RWPE2 (cell line): Measurements from ENCODE around the gene MIDN.

Experiments
- ATAC-seq: fragments of 200-7000 bp; cut with Tn5 transposase; 3 replicates; pipeline ENCODE4 v1.9.1; 2021; ENCODE audit warnings: low read depth
- DNase-seq: peaks from one replicate; pipeline ENCODE4 v3.0.0-alpha.2; 2020; ENCODE audit warnings: low spot score
- H3K27ac ChIP-seq: fragments of 450-650 bp; 2 replicates; pipeline ENCODE4 v1.5.1; 2017; ENCODE audit warnings: mild to moderate bottlenecking; ENCODE audit not compliant: poor library complexity, severe bottlenecking
- H3K27me3 ChIP-seq: fragments of 250-450 bp; sonication (Bioruptor Pico); 2 replicates; pipeline ENCODE4 v1.5.1; 2021; ENCODE audit warnings: mild to moderate bottlenecking, moderate library complexity; ENCODE audit not compliant: insufficient read depth, poor library complexity, severe bottlenecking
- H3K36me3 ChIP-seq: fragments of 250-450 bp; sonication (Bioruptor Pico); 2 replicates; pipeline ENCODE4 v1.5.1; 2020; ENCODE audit warnings: low read depth, mild to moderate bottlenecking, moderate library complexity
- H3K4me1 ChIP-seq: fragments of 250-450 bp; sonication (Bioruptor Pico); 2 replicates; pipeline ENCODE4 v1.5.1; 2021; ENCODE audit warnings: mild to moderate bottlenecking, moderate library complexity; ENCODE audit not compliant: insufficient read depth, poor library complexity, severe bottlenecking
- H3K4me3 ChIP-seq: fragments of 250-450 bp; sonication (Bioruptor Pico); 2 replicates; pipeline ENCODE4 v1.5.1; 2021; ENCODE audit warnings: mild to moderate bottlenecking, moderate library complexity; ENCODE audit not compliant: severe bottlenecking
- H3K9me3 ChIP-seq: fragments of 250-450 bp; sonication (Bioruptor Pico); 2 replicates; pipeline ENCODE4 v1.5.1; 2021; ENCODE audit warnings: mild to moderate bottlenecking, moderate library complexity; ENCODE audit not compliant: severe bottlenecking
- TF ChIP-seq, protein P1 (sequence below): fragments of 450-650 bp; IDR thresholded peaks from one replicate; pipeline ENCODE4 v1.5.1; 2017; ENCODE audit warnings: mild to moderate bottlenecking, moderate library complexity; ENCODE audit not compliant: poor library complexity, severe bottlenecking

Gene MIDN

DNA sequence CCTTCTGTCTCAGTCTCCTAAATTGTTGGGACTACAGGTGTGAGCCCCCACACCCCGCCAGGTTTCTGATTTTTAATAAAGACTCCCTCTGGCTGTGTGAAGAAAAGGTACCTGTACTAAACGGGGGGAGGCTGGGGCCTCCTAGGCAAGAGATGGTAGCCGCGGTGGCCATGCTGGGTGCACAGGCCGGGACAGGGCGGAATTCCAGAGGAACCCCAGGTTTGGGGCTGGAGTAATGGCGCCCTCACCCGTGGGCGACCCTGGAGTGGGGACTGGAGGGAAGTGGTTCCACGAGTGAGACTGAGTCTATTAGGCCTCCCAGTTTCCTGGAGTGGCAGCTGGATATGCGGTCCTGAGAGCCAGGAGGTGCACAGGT, 9.0 kb upstream of the MIDN start:
- no peaks in the 10 kb centered on the region for H3K9me3 ChIP-seq
- no peak for ATAC-seq
- H3K36me3 ChIP-seq: peaks cover 13% of the 10 kb centered on the region
- peaks cover 15% of the 10 kb centered on the region for H3K4me1 ChIP-seq
- no peaks in the 10 kb centered on the region for H3K27me3 ChIP-seq
- TF ChIP-seq, protein P1, sequence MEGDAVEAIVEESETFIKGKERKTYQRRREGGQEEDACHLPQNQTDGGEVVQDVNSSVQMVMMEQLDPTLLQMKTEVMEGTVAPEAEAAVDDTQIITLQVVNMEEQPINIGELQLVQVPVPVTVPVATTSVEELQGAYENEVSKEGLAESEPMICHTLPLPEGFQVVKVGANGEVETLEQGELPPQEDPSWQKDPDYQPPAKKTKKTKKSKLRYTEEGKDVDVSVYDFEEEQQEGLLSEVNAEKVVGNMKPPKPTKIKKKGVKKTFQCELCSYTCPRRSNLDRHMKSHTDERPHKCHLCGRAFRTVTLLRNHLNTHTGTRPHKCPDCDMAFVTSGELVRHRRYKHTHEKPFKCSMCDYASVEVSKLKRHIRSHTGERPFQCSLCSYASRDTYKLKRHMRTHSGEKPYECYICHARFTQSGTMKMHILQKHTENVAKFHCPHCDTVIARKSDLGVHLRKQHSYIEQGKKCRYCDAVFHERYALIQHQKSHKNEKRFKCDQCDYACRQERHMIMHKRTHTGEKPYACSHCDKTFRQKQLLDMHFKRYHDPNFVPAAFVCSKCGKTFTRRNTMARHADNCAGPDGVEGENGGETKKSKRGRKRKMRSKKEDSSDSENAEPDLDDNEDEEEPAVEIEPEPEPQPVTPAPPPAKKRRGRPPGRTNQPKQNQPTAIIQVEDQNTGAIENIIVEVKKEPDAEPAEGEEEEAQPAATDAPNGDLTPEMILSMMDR: no peak
- H3K4me3 ChIP-seq: no peak overlapping the region
- DNase-seq: no peak
- peak overlapping the region; percentile 97 for H3K27ac ChIP-seq

DNA sequence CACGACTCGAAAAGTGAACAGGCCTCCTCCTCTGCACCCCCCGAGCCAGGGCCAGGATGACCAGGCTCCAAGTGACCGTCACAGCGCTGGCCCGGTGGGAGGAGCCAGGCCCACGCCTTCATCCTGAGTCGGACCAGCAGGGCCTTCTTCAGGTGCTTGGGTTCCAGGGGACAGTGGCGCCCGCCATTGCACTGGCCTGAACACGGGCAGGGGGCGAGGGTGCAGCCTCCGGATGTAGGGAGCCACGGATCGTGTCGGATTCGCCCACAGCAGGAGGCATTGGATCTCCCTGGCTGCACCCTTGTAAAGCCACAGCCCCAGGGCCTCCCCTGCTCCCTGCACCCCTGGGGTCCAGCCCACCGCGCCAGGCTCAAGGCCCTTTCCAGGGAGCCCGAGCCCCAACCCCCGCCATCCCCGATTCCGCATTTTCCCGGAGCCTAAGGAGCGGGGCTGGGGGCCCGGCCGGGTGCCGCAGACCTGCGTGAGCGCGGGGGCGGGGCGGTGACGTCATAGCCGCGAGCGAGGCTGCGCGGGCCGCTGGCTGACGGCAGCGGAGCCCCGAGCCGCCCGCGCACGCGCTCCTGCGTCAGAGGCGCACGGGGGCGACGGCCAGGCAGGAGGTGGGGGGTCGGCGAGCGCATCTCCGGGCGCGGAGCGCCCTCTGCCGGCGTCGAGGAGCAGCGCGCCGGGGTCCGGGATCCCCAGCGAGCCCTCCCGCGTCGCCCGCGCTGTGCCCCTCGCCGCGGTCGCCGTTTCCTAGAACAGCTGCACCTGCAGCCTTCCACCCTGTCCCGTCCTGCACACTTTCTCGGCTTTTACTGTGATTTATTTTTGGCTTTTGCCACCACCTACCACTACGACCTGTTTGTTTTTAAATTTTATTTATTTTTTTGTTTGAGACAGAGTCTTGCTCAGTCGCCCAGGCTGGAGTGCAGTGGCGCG, 8.3 kb upstream of the MIDN start:
- peak; percentile 7; the same call in 2 of the 3 replicates for ATAC-seq
- Histone ChIP-seq H3K27ac (peak overlapping the region; percentile 97), H3K4me3 (peak overlapping the region; percentile 6)

DNA sequence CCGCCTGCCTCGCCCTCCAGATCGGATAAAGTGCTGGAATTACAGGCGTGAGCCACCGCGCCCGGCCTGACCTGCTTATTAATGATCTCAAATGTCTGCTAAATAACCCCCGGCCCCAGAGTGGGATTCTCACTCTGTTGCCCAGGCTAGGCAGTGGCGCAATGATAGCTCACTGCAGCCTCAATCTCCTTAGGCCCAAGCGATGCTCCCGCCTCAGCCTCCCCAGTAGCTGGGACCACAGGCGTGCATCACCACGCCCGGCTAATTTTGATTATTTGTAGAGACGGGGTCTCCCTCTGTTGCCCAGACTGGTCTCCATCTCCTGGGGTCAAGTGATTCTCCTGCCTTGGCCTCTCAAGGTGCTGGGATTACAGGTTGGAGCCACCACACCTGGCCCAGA, 7.5 kb upstream of the MIDN start:
- TF ChIP-seq, protein P1: no peak
- H3K9me3 ChIP-seq: no peaks in the 10 kb centered on the region
- peaks cover 19% of the 10 kb centered on the region for H3K4me1 ChIP-seq
- H3K4me3 ChIP-seq: no peak overlapping the region
- peaks cover 12% of the 10 kb centered on the region for H3K36me3 ChIP-seq
- peak overlapping the region; percentile 97 for H3K27ac ChIP-seq
- DNase-seq (no peak), ATAC-seq (no peak)
- H3K27me3 ChIP-seq: no peaks in the 10 kb centered on the region

More for the DNA sequence above, 8.3 kb upstream of the MIDN start:
- no peak for DNase-seq
- Histone ChIP-seq H3K27me3 (no peaks in the 10 kb centered on the region), H3K9me3 (no peaks in the 10 kb centered on the region), H3K36me3 (peaks cover 12% of the 10 kb centered on the region), H3K4me1 (peaks cover 18% of the 10 kb centered on the region)
- TF ChIP-seq, protein P1: peak; percentile 89

DNA sequence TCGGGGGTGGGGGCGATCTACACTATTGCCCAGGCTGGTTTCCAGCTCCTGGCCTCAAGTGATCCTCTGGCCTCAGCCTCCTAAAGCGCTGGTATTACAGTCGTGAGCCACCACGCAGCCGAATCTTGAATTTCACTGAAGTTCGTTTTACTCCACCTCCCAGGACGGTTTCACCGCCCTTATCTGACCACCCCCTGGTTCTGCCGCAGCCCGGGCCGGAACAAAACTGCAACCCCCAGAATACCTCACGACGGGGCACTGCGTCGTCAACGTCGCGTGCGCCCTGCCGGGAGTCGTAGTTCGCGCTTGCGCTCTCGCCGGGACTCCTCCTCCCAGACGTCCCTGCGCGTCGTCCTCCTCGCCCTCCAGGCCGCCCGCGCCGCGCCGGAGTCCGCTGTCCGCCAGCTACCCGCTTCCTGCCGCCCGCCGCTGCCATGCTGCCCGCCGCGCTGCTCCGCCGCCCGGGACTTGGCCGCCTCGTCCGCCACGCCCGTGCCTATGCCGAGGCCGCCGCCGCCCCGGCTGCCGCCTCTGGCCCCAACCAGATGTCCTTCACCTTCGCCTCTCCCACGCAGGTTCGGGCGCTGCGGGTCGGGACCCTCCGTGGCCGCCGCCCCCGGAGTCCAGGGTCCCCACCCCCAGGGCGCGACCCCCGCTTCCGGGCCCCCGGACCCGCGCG, 6.8 kb upstream of the MIDN start, which contains the start of gene ATP5F1D:
Gene ATP5F1D (plus strand): TSS at position 335 of the 679 bp plus-strand sequence. CDS start 100 bp downstream, at position 435.
- H3K36me3 ChIP-seq: peaks cover 12% of the 10 kb centered on the region
- TF ChIP-seq, protein P1: no peak
- peaks cover 23% of the 10 kb centered on the region for H3K4me1 ChIP-seq
- H3K9me3 ChIP-seq: no peaks in the 10 kb centered on the region
- peak; percentile 49 for ATAC-seq
- H3K27me3 ChIP-seq: no peaks in the 10 kb centered on the region
- peak within 1 kb of the TSS; percentile 97 for H3K27ac ChIP-seq
- peak; percentile 91 for DNase-seq
- peak within 1 kb of the TSS; percentile 98 for H3K4me3 ChIP-seq
